ENCODE results near the gene TTC33. TPM values are rescaled to one million over a fixed set of nuclear protein-coding genes. Genes with fewer than 3 reads are reported as not detected.

The TTC33 gene
- total RNA-seq, 1 experiment from 2014 or later = 19.1 TPM

DNA sequence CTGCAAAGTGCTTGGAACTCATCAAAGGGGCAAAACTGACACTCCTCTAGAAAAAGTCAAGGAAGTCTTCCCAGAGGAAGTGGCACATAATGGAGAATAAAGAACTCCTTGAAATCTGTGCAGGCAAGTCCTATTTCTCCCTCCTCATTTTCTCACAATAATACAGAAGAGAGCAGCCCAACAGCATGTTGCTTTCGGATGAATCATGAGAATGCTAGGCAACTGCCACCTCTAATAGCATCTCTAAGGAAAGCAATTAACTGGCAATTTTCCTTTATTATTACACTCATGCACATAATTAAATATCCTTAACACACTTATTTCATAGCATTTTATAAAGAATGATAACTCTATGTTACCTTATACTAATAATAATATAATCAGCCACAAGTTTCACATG is 198.3 kb downstream of the TTC33 start:
- H3K36me3 ChIP-seq = no peaks in the 10 kb centered on the region
- H3K4me3 ChIP-seq = no peak overlapping the region
- H3K4me1 ChIP-seq (replicated peaks) = peaks cover 16% of the 10 kb centered on the region
- no peak overlapping the region for H3K27ac ChIP-seq
- no peak for DNase-seq (ENCODE audit: low read depth in 1 of 2, low spot score in 2 of 2)
- H3K27me3 ChIP-seq (replicated peaks) = no peaks in the 10 kb centered on the region
- no peaks in the 10 kb centered on the region; the same call in 1 of the 2 replicates for H3K9me3 ChIP-seq (replicated peaks)

DNA sequence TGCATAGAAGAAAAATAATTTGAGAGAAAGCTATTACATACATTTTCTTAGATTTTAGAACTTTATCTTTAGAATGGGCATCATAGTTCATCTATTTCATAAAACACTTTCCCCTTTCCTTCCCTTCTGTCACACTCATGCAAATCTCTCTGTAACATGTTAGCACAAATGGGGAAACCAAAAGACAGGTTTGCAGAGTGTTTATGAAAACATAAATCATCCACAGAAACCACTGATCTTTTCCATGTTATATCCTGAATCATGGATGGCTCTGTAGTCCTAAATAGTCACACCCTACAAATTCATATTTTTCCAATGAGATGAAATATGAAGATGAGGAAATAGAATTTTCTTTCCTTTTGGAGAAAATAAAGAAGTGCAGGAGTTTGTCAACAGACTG is 198.9 kb downstream of the TTC33 start:
- Histone ChIP-seq H3K4me3 (no peak overlapping the region), H3K27me3 (replicated peaks) (no peaks in the 10 kb centered on the region), H3K27ac (no peak overlapping the region), H3K36me3 (no peaks in the 10 kb centered on the region), H3K9me3 (replicated peaks) (no peaks in the 10 kb centered on the region; the same call in 1 of the 2 replicates), H3K4me1 (replicated peaks) (peaks cover 22% of the 10 kb centered on the region)
- no peak for DNase-seq (ENCODE audit: low read depth in 1 of 2, low spot score in 2 of 2)

DNA sequence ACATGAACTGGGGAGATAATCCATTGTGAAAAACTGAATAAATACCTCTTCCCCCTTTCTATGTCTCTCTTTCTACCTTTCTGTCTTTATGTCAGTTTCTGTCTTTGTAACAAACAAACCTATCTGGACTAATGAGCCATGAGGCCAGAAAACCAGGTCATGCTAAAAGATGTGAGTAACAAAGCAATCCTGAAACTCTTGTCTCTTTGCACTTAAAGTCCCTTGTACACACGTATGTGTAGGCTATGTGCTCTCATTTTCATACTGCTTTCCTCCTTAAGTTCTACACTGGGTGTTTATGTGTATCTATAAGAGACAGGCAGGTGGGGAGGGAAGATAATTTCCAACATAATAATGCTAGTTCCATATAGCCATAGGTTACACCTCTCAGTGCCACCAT is 199.9 kb downstream of the TTC33 start:
- Histone ChIP-seq H3K4me1 (replicated peaks) (peaks cover 29% of the 10 kb centered on the region), H3K4me3 (no peak overlapping the region), H3K27ac (no peak overlapping the region), H3K36me3 (no peaks in the 10 kb centered on the region), H3K9me3 (replicated peaks) (no peaks in the 10 kb centered on the region), H3K27me3 (replicated peaks) (no peaks in the 10 kb centered on the region)
- DNase-seq (ENCODE audit: low read depth in 1 of 2, low spot score in 2 of 2) = no peak

DNA sequence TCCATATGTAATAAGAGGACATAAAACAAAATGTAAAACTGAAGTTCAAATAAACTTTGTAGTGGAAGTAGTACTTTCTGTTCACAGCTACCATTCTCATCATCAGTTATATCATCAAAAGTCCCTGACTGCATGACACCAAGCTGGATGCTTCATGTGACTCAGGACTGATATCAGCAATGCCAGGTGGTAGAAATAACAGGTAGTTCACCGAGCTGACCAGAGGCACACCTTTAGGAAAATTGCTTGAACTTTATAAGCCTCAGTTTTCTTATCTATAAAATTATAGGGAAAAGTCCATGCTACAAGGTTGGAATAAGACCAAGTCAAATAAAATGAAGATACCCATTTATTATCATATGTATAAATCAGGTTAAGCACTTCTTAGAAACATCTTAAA is 200.9 kb downstream of the TTC33 start:
- Histone ChIP-seq H3K36me3 (no peaks in the 10 kb centered on the region), H3K27me3 (replicated peaks) (no peaks in the 10 kb centered on the region)
- no peak for DNase-seq (ENCODE audit: low read depth in 1 of 2, low spot score in 2 of 2)

DNA sequence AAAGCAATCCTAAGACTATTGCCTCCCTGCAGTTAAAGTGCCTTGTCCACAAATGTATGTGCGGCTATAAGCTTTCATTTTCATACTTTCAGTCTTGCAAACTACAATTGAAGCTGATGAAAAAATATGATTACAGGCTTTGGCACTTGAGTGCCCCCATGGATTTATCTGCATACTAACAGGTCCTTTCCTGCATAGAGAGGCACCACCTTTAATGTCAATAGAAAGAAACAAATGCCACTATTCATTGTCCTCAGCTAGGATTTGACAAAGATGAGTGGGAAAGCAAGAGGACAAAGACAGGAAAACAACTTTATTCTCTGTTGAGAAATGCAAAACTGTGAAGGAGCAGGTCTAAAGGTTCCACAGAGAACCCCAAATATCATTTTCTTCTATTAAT is 201.7 kb downstream of the TTC33 start:
- H3K9me3 ChIP-seq (replicated peaks) = no peaks in the 10 kb centered on the region
- H3K36me3 ChIP-seq = no peaks in the 10 kb centered on the region
- no peak for DNase-seq (ENCODE audit: low read depth in 1 of 2, low spot score in 2 of 2)
- peaks cover 37% of the 10 kb centered on the region for H3K4me1 ChIP-seq (replicated peaks)
- no peak overlapping the region; the same call in 1 of the 2 replicates for H3K27ac ChIP-seq
- no peaks in the 10 kb centered on the region for H3K27me3 ChIP-seq (replicated peaks)
- no peak overlapping the region for H3K4me3 ChIP-seq

More for the DNA sequence above, 200.9 kb downstream of the TTC33 start:
- Histone ChIP-seq H3K4me1 (replicated peaks) (peaks cover 37% of the 10 kb centered on the region), H3K27ac (no peak overlapping the region), H3K4me3 (no peak overlapping the region), H3K9me3 (replicated peaks) (no peaks in the 10 kb centered on the region)

DNA sequence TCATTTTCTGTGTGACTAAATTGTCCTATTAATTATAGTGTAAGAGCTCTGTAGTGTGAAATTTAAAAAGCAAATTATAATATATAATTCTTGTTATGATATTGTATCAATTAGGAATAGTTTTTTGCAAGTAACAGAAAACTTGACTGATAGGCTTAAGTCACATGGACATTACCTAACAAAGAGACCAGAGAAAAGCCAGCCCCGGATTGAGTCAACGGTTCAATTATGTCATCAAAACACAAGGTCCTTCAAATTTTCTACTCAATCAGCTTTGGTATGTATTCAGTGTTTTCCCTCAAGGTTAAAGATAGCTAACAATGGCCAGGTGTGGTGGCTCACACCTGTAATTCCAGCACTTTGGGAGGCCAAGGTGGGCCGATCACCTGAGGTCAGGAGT is 202.8 kb downstream of the TTC33 start:
- Histone ChIP-seq H3K4me1 (replicated peaks) (peaks cover 37% of the 10 kb centered on the region), H3K9me3 (replicated peaks) (no peaks in the 10 kb centered on the region), H3K4me3 (no peak overlapping the region), H3K27ac (peak overlapping the region; percentile 86), H3K27me3 (replicated peaks) (no peaks in the 10 kb centered on the region), H3K36me3 (no peaks in the 10 kb centered on the region)
- no peak for DNase-seq (ENCODE audit: low read depth in 1 of 2, low spot score in 2 of 2)

DNA sequence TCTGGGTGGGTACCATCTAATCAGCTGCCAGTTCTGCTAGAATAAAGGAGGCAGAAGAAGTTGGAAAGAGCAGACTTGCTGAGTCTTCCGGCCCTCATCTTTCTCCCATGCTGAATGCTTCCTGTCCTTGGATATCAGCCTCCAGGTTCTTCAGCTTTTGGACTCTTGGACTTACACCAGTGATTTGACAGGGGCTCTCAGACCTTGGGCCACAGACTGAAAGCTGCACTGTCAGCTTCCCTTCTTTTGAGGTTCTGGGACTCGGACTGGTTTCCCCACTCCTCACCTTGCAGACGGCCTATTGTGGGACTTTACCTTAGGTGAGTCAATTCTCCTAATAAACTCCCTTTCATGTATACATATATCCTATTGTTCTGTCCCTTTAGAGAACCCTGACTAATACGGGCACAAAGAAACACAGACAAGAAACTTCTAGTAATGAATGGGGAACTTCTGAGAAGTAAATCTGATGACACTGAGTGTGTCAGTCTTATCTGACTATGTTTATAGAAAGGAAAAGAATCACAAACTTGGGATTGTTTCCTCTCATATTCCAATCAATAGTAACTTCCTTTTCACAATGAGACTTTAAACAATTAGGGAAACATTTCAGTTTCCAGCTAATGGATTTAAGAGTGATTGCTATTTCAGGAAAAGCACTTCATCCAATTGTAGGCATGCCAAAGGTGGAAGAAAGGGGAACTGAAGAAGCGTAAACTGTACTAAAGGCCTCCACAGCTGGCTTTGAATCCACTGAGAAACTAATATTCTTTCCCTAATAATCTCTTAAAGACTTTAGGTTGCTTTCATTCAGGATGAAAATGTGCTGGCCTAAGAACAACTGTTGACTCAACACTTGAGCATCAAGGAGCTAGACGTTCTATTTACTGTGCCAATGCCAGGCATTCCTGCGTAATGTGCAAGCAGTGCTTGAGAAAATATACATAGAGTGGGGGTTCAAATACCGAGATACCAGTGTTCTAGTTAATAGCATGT is 204.0 kb downstream of the TTC33 start:
- Histone ChIP-seq H3K9me3 (replicated peaks) (no peaks in the 10 kb centered on the region), H3K36me3 (no peaks in the 10 kb centered on the region), H3K27ac (peak overlapping the region; percentile 86), H3K4me3 (no peak overlapping the region), H3K27me3 (replicated peaks) (no peaks in the 10 kb centered on the region), H3K4me1 (replicated peaks) (peaks cover 37% of the 10 kb centered on the region)
- peak; percentile 89 to 93 for DNase-seq (ENCODE audit: low read depth in 1 of 2, low spot score in 2 of 2)

DNA sequence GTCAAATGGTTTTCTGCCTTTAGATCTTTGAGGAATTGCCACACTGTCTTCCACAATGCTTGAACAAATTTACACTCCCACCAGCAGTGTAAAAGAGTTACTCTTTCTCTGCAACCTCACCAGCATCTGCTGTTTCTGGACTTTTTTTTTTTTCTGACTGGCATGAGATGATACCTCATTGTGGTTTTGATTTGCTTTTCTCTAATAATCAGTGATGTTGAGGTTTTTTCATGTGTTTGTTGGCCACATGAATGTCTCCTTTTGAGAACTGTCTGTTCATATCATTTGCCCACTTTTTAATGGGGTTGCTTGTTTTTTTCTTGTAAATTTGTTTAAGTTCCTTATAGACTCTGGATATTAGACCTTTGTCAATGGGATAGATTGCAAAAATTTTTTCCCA is 205.3 kb downstream of the TTC33 start:
- peaks cover 37% of the 10 kb centered on the region for H3K4me1 ChIP-seq (replicated peaks)
- H3K36me3 ChIP-seq = no peaks in the 10 kb centered on the region
- H3K9me3 ChIP-seq (replicated peaks) = no peaks in the 10 kb centered on the region

DNA sequence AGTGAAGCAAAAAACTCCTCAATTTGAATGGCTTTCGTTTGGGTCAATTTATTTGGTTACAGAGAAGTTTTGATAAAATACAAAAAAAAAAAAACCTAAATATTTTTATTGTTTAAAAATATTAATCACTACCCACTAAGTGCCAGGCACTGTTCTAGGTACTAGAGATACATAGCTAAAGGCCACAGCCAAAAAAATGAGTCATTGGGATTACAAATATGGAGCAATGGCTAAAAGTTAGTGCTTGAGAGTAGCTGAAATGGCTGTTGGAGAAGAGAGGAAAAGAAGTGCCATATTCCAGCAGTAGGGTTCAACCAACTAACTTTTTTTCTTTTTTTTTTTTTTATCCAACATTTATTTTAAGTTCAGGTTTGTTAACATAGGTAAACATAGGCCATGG is 206.1 kb downstream of the TTC33 start:
- H3K36me3 ChIP-seq = no peaks in the 10 kb centered on the region
- H3K9me3 ChIP-seq (replicated peaks) = no peaks in the 10 kb centered on the region
- H3K27ac ChIP-seq = no peak overlapping the region
- H3K4me1 ChIP-seq (replicated peaks) = peaks cover 37% of the 10 kb centered on the region
- no peak overlapping the region for H3K4me3 ChIP-seq
- no peaks in the 10 kb centered on the region for H3K27me3 ChIP-seq (replicated peaks)
- DNase-seq (ENCODE audit: low read depth in 1 of 2, low spot score in 2 of 2) = no peak

More for the DNA sequence above, 205.3 kb downstream of the TTC33 start:
- peak overlapping the region; percentile 86 for H3K27ac ChIP-seq
- H3K27me3 ChIP-seq (replicated peaks) = no peaks in the 10 kb centered on the region
- DNase-seq (ENCODE audit: low read depth in 1 of 2, low spot score in 2 of 2) = no peak
- H3K4me3 ChIP-seq = no peak overlapping the region

DNA sequence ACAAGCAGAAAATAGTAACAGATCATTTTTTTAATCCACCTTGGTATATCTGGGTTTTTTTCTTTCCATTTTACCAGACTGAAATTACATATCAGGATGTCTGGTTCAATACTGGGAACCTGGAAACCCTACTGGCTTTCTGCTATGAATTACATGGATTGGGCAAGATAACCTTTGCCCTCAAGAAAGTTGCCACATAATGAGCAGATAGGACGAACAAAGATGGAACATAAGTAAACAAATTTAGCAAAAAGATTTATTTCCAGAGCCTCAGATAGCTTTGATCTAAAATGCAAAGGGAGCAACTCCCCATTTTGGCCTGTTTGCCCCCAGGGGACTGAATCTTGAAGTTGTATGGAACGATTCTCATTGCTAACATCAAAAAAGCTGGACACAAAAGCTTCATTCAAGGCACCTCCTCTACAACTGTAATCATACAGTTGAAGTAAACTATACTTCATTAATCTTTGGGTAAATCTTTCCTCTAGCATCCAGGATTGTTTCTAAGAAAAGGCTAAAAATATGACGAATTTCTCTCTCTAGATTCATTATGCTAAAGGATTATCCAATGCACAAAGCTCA is 207.7 kb downstream of the TTC33 start:
- Histone ChIP-seq H3K9me3 (replicated peaks) (no peaks in the 10 kb centered on the region), H3K4me3 (no peak overlapping the region), H3K4me1 (replicated peaks) (peaks cover 27% of the 10 kb centered on the region), H3K27me3 (replicated peaks) (no peaks in the 10 kb centered on the region), H3K36me3 (no peaks in the 10 kb centered on the region), H3K27ac (no peak overlapping the region)
- DNase-seq (ENCODE audit: low read depth in 1 of 2, low spot score in 2 of 2) = no peak

DNA sequence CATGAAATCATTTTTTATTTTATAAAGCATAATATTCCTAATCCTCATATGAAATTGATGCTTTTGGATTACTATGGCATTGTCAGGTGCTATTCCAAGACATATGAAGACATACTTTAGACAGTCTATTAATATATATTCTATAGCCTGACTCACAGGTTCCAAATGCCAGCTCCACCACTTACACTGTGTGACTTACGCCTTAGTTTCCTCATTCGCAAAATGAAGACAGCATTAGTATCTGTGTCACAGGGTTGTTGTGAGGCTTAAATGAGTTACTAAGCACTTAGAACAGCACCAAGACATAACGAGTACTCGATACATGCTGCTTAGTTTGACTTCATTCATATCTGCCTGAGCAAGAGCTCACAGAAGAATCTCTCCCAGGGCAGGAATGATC is 208.2 kb downstream of the TTC33 start:
- no peak for DNase-seq (ENCODE audit: low read depth in 1 of 2, low spot score in 2 of 2)
- no peak overlapping the region for H3K4me3 ChIP-seq
- H3K27ac ChIP-seq = no peak overlapping the region
- H3K4me1 ChIP-seq (replicated peaks) = peaks cover 21% of the 10 kb centered on the region
- H3K36me3 ChIP-seq = no peaks in the 10 kb centered on the region
- no peaks in the 10 kb centered on the region for H3K27me3 ChIP-seq (replicated peaks)
- H3K9me3 ChIP-seq (replicated peaks) = no peaks in the 10 kb centered on the region

DNA sequence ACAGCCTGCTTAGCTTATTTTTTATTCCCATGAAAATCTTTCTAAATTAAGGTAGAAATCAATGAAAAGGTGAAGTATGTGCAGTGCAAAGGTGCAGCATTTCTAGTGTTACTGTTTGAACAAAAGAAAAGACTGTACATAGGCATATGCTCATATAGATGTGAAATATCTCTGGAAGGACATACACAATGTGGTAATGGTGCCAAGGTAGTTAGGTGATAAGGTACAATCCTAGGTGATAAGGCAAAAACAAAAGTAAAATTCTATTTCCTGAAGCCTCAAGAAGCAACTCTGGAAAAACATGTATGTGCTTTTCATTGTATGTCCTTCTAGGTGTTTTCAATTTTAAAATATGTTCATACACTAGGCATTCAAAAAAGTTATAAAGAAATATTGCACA is 215.5 kb downstream of the TTC33 start:
- Histone ChIP-seq H3K27me3 (replicated peaks) (no peaks in the 10 kb centered on the region), H3K9me3 (replicated peaks) (no peaks in the 10 kb centered on the region), H3K36me3 (no peaks in the 10 kb centered on the region), H3K4me1 (replicated peaks) (no peaks in the 10 kb centered on the region), H3K27ac (no peak overlapping the region), H3K4me3 (no peak overlapping the region)
- no peak for DNase-seq (ENCODE audit: low read depth in 1 of 2, low spot score in 2 of 2)

DNA sequence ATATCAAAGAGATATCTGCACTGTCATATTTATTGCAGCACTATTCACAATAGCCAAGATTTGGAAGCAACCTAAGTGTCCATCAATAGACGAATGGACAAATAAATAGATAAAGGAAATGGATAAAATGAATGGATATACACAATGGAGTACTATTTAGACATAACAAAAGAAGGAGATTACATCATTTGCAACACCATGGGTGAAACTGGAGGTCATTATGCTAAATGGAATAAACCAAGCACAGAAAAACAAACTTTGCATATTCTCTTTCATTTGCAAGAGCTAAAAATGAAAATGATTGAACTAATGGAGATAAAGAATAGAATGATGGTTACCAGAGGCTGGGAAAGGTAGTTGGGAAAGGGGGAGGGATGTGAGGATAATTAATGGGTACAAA is 231.1 kb downstream of the TTC33 start:
- H3K27ac ChIP-seq = no peak overlapping the region
- H3K4me3 ChIP-seq = no peak overlapping the region
- H3K9me3 ChIP-seq (replicated peaks) = no peaks in the 10 kb centered on the region
- no peaks in the 10 kb centered on the region for H3K27me3 ChIP-seq (replicated peaks)
- no peak for DNase-seq (ENCODE audit: low read depth in 1 of 2, low spot score in 2 of 2)
- H3K36me3 ChIP-seq = no peaks in the 10 kb centered on the region
- H3K4me1 ChIP-seq (replicated peaks) = no peaks in the 10 kb centered on the region

DNA sequence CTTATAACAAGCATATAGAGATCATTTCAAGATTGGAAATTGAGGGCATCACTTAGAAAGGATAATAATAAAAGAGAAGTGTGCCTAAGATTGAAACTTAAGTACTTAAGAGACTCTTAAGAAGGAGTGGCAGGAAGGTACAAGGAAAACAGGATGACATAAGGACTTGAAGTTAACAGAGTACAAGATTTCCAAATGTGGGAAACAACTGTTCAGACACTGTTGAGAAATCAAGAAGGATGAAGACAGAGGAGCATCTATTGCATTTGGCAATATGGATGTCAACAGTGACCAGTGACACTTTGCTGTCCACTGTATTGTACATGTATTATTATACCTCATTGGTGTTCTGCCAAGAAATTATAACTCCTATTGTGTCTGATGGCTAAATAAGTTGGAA is 233.8 kb downstream of the TTC33 start:
- DNase-seq (ENCODE audit: low read depth in 1 of 2, low spot score in 2 of 2) = no peak
- Histone ChIP-seq H3K36me3 (no peaks in the 10 kb centered on the region), H3K27ac (no peak overlapping the region), H3K9me3 (replicated peaks) (no peaks in the 10 kb centered on the region), H3K4me3 (no peak overlapping the region), H3K4me1 (replicated peaks) (no peaks in the 10 kb centered on the region), H3K27me3 (replicated peaks) (no peaks in the 10 kb centered on the region)
